GM15510 (cell line): Measurements from ENCODE around the gene C1orf159.

Source experiments
- POLR2A ChIP-seq: IDR thresholded peaks from 3 replicates; pipeline ENCODE4 v1.6.1; 2011; ENCODE audit warnings: borderline replicate concordance; ENCODE audit not compliant: insufficient read length; ENCODE audit errors: extremely low read depth

The C1orf159 gene

GRCh38 chr1:1092149-1092855 lies 23.6 kb downstream of the C1orf159 start:
- no peak for TF ChIP-seq POLR2A

- TF ChIP-seq POLR2A = no peak
Observed at GRCh38 chr1:1091344-1092148, 24.3 kb downstream of the C1orf159 start.

DNA sequence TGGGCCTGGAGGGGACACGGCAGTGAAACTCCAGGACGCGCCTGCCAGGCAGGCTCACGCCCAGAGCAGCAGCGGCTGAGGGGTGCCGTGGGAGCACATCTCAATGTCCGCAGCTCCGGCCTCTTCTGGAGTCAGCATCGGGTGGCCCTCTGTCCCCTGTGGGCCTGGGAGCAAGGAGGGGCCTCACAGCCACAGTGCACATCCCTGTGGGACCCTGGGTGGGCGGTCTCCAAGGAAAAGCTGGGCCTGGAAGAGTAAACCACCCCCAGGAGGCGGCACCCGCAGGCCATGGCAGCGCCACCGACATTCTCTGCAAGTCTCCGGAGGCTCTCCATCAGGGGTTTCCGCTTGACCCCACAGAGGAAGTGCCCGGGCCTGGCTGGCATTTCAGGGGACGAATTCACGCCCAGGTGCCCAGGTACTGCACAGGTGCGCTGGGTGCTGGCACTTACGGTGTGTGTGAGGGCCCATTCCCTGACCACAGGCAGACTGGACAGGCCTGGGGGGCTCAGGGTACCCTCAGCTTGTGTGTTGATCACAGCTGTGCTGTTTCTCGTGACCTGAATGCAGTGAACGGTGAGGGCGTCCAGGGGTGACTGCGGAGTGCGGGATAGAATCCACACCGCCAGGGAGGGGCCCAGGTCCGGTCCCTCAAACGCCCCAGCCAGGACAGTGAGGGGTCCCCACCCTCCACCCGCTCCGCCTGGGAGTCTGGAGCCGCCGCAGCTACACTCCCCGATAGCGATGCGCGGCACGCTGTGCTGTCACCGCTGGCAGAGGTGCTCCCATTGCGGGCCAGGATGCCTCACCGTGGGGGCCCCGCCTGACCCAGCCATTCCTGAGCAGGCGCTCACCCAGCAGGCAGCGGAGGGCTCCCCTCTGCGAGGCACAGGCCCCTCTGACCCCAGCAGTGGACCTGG lies 25.2 kb downstream of the C1orf159 start:
- TF ChIP-seq POLR2A = no peak

GRCh38 chr1:1089731-1090423 lies 26.0 kb downstream of the C1orf159 start:
- TF ChIP-seq POLR2A = no peak

DNA sequence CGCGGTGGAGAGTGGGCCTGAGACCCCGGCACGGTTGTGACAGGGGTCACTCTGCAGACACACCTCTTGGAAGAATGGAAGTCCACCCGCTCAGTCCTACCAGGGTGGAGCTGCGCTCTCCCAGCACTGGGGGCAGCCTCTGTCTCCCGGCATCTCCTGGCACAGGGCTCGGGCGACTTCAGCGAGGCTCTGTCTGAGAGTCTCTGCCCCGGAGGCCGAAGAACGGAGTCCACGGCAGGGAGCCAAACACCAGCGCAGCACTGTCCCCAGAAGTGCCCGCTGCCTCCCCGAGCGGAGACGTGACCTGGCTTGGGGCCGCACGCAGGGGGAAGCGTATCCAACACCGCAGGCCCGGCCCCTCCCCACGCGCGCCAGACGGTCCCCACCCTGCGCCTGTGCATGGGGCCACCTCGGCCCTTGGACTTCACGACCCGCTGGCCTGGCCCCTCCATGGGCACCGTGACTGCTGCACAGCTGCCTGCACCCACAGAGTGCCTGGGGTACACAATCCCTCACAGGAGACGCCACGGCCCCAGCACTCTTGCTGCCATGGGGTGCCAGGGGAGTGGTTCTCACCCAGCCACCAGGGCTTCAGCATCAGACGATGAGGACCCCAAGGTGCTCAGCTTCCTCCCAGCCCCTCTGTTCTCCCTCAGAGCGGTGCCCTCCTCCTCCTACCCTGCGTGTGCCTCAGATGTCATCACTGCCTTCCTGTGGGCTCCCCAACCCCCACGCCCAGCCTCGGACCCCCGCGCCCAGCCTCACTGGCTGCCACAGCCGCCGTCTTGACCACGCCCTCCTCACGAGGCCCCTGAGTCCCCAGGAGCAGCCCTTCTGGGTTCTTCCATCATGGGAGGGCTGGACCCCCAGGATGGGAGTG lies 26.8 kb downstream of the C1orf159 start:
- TF ChIP-seq POLR2A = no peak

DNA sequence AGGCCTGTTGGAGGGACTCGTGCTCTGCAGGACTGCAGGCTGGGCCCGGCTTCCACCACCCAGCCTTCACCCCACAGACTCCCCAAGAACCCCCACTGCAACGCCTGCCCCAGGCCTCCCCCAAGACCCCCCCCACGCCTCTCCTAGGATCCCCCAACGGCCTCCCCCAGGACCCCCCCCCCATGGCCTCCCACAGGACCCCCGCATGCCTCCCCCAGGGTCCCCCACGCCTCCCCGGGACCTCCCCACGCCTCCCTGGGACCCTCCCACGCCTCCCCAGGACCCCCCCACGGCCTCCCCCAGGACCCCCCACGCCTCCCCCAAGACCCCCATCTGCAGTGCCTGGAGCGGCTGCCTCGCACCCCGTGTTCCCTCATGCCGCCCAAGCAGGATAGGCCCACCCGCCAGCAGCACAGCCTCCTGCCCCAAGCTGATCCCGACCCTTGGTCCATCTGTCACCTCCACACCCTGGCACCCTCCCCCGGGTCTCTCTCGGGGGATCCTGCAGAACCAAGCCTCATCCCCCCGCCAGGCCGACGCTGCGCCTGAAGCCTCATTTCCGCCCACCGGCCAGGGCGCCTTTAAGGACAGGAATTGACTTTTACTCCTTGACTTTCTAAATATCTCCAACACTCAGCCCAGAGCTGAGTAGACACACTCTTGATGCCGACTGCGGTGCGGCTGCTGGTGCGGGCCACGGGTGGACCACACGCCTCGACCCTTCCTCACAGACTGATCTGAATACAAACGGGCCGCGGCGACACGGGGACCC lies 27.7 kb downstream of the C1orf159 start:
- no peak for TF ChIP-seq POLR2A

GRCh38 chr1:1087351-1088028 lies 28.4 kb downstream of the C1orf159 start:
- TF ChIP-seq POLR2A = no peak

DNA sequence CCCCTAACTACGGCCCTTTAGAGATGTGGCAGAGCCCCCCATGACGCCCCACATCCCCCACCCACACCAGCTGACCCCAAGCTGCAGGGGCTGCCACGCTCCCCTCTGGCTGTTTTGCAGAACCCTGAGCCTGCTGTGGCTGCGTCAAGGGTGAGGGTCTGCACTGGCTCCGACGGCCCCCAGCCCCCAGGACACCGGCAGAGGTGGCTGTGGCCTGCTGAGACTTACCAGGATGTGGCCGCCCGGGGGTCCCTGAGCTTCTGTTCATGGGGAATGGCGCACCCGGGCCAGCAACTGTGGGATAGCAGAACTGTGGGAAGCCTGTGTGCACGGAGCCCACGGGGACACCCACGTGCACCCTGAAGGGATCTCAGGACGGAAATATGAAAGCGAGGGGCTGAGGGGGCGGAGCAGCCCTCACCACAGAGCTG lies 29.0 kb downstream of the C1orf159 start:
- TF ChIP-seq POLR2A = no peak

GRCh38 chr1:1085911-1086841 lies 29.7 kb downstream of the C1orf159 start:
- TF ChIP-seq POLR2A = no peak

- no peak for TF ChIP-seq POLR2A
Observed at GRCh38 chr1:1085171-1085841, 30.6 kb downstream of the C1orf159 start.

GRCh38 chr1:1084372-1085170 lies 31.3 kb downstream of the C1orf159 start:
- no peak for TF ChIP-seq POLR2A
